Prostate gland (tissue), 2 donors: ENCODE data around the gene TRH. TPM values are rescaled to one million over a fixed set of nuclear protein-coding genes. Genes with fewer than 3 reads are reported as not detected.

Experiments
- DNase-seq: peaks from one replicate; pipeline ENCODE4 v3.0.0-alpha.2; 2019; ENCODE audit warnings: low spot score
- H3K27ac ChIP-seq, 2 donors: fragments of 200-600 bp; sonication (generic); 2 replicates each; pipeline ENCODE4 v1.5.1; 2017 to 2019
- H3K27me3 ChIP-seq: fragments of 200-600 bp; sonication (generic); replicated peaks from 2 replicates; pipeline ENCODE4 v1.5.1; 2019; ENCODE audit not compliant: insufficient read depth
- H3K36me3 ChIP-seq, 2 donors: fragments of 200-600 bp; sonication (generic); 1 replicate in 1 of 2; 2 replicates in 1 of 2; pipeline versions ENCODE4 v1.5.1 to v1.8.1; 2017 to 2019
- H3K4me1 ChIP-seq: fragments of 200-600 bp; sonication (generic); replicated peaks from 2 replicates; pipeline ENCODE4 v1.5.1; 2019
- H3K4me3 ChIP-seq, 2 donors: fragments of 200-600 bp; sonication (generic); 2 replicates each; pipeline ENCODE4 v1.5.1; 2017 to 2019
- H3K9me3 ChIP-seq: fragments of 200-600 bp; sonication (generic); 2 replicates; pipeline ENCODE4 v1.5.1; 2017
- CTCF ChIP-seq, 4 experiments: fragments of 200-600 bp in 2 of 4; fragments of 450-650 bp in 2 of 4; sonication (generic) in 2 of 4; IDR thresholded peaks; 1 replicate in 3 of 4; 2 replicates in 1 of 4; pipeline ENCODE4 v1.5.1; 2016 to 2019; ENCODE audit warnings: antibody characterized with exemption in 4 of 4, mild to moderate bottlenecking in 2 of 4, moderate library complexity in 2 of 4
- POLR2A ChIP-seq: fragments of 450-650 bp; IDR thresholded peaks from one replicate; pipeline ENCODE4 v1.6.1; 2016; ENCODE audit warnings: antibody characterized with exemption, mild to moderate bottlenecking
- POLR2AphosphoS5 ChIP-seq: sonication (generic); formaldehyde crosslinking; IDR thresholded peaks from one replicate; pipeline ENCODE4 v1.6.1; 2017; ENCODE audit warnings: antibody characterized with exemption
- WGBS: methylation state at CpG from one replicate; pipeline ENCODE4 v1.1.5; 2018; 5-methylcytosine and 5-hydroxymethylcytosine counted together
- intact Hi-C: fragments of 100-400 bp; cut with DNase I; formaldehyde crosslinking; loops from one replicate; pipeline ENCODE4 v1.14.2; 2022
- total RNA-seq, 2 donors: library from RNA; depleted of rRNA; stranded (reverse); fragments of >200 nt; gene quantifications; one replicate each; pipeline ENCODE4 v1.1.0, GENCODE V29; 2016

TRH gene
- total RNA-seq, 2 donors from 2014 or later = 0.97 TPM; not detected in 1

GRCh38 chr3:129934234-129935123 lies 40.0 kb upstream of the TRH start:
- TF ChIP-seq POLR2AphosphoS5 = peak; percentile 34
- TF ChIP-seq CTCF (IDR thresholded peaks at IDR 0.05) = peak; percentile 69 to 94 (median 91)
- no peak for TF ChIP-seq POLR2A
- H3K36me3 ChIP-seq = no peaks in the 10 kb centered on the region
- 33% methylated on average over 20 of the region's 20 CpGs for WGBS
- H3K27ac ChIP-seq = no peak overlapping the region
- H3K27me3 ChIP-seq = no peaks in the 10 kb centered on the region
- H3K9me3 ChIP-seq = no peaks in the 10 kb centered on the region
- intact Hi-C loops = loop anchor here (1.0 to 5.0 kb wide), 3 partner anchors 105 to 308 kb away; no protein-coding TSS in a partner anchor
- no peaks in the 10 kb centered on the region for H3K4me1 ChIP-seq
- DNase-seq = no peak
- peak overlapping the region in 1 of 2 donors; percentile 11 for H3K4me3 ChIP-seq

GRCh38 chr3:129936757-129937156 lies 37.8 kb upstream of the TRH start:
- Histone ChIP-seq H3K4me3 (peak overlapping the region; percentile 17 to 29), H3K9me3 (no peaks in the 10 kb centered on the region), H3K36me3 (no peaks in the 10 kb centered on the region), H3K27me3 (no peaks in the 10 kb centered on the region), H3K27ac (peak overlapping the region; percentile 34 to 67), H3K4me1 (no peaks in the 10 kb centered on the region)
- peak; percentile 58 for DNase-seq
- intact Hi-C loops = no loop called here
- WGBS = 22% methylated on average over 6 of the region's 6 CpGs
- TF ChIP-seq CTCF (IDR thresholded peaks at IDR 0.05) (no peak), POLR2AphosphoS5 (peak; percentile 79), POLR2A (no peak)

GRCh38 chr3:129937717-129938116 lies 36.8 kb upstream of the TRH start:
- Histone ChIP-seq H3K4me1 (no peaks in the 10 kb centered on the region), H3K9me3 (no peaks in the 10 kb centered on the region), H3K4me3 (no peak overlapping the region), H3K27ac (no peak overlapping the region), H3K36me3 (no peaks in the 10 kb centered on the region), H3K27me3 (no peaks in the 10 kb centered on the region)
- 91% methylated on average over 9 of the region's 9 CpGs for WGBS
- TF ChIP-seq POLR2A = no peak
- TF ChIP-seq POLR2AphosphoS5 = no peak
- TF ChIP-seq CTCF (IDR thresholded peaks at IDR 0.05) = no peak
- intact Hi-C loops = no loop called here
- no peak for DNase-seq

GRCh38 chr3:129938140-129938930 lies 36.2 kb upstream of the TRH start:
- DNase-seq = no peak
- no peaks in the 10 kb centered on the region for H3K4me1 ChIP-seq
- no peaks in the 10 kb centered on the region for H3K9me3 ChIP-seq
- intact Hi-C loops = no loop called here
- H3K36me3 ChIP-seq = no peaks in the 10 kb centered on the region
- H3K27ac ChIP-seq = no peak overlapping the region
- no peak overlapping the region for H3K4me3 ChIP-seq
- 87% methylated on average over 8 of the region's 8 CpGs for WGBS
- TF ChIP-seq CTCF (IDR thresholded peaks at IDR 0.05) = no peak
- no peak for TF ChIP-seq POLR2AphosphoS5
- no peak for TF ChIP-seq POLR2A
- H3K27me3 ChIP-seq = no peaks in the 10 kb centered on the region
